ENCODE results near the gene ST8SIA5. TPM values are rescaled to one million over a fixed set of nuclear protein-coding genes. Genes with fewer than 3 reads are reported as not detected.

ST8SIA5 gene
- total and polyA plus RNA-seq, 2 donors: 0.19 to 0.95 TPM

DNA sequence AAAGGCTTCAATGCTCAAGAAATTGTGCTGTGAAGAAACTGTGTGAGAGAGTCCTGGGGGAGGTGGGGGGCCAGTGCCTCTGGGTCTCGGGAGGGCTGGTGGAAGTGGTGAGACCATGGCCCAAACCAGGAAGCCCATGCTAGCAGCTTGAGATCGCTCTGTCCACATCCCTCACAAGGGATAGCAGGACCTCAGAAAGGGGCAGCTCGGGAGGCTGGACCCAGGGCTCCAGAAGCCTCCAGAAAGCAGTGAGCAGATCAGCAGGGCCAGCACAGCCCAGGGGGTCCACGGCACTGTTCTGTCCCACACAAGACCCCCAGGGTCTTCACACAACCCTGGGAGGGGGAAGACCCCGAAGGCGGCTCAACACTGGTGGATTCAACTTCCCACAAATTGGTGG, 24.1 kb downstream of the ST8SIA5 start:
- no peaks in the 10 kb centered on the region for H3K4me1 ChIP-seq (ENCODE audit: insufficient read depth)
- H3K4me3 ChIP-seq (ENCODE audit: low read depth, low read length): no peak overlapping the region
- no peak overlapping the region for H3K27ac ChIP-seq (ENCODE audit: low read depth)
- H3K36me3 ChIP-seq (ENCODE audit: insufficient read depth): no peaks in the 10 kb centered on the region
- DNase-seq (ENCODE audit: extremely low spot score): no peak
- 92% methylated on average over 6 of the region's 6 CpGs for WGBS

GRCh38 chr18:46732201-46732600, 24.7 kb downstream of the ST8SIA5 start:
- Histone ChIP-seq H3K36me3 (ENCODE audit: insufficient read depth) (no peaks in the 10 kb centered on the region), H3K4me1 (ENCODE audit: insufficient read depth) (no peaks in the 10 kb centered on the region), H3K4me3 (ENCODE audit: low read depth, low read length) (no peak overlapping the region), H3K27ac (ENCODE audit: low read depth) (no peak overlapping the region)
- DNase-seq (ENCODE audit: extremely low spot score): no peak
- WGBS: 94% methylated on average over 2 of the region's 2 CpGs

- H3K4me3 ChIP-seq (ENCODE audit: low read depth, low read length): no peak overlapping the region
- WGBS: 88% methylated on average over 8 of the region's 8 CpGs
- no peak overlapping the region for H3K27ac ChIP-seq (ENCODE audit: low read depth)
- no peaks in the 10 kb centered on the region for H3K4me1 ChIP-seq (ENCODE audit: insufficient read depth)
- DNase-seq (ENCODE audit: extremely low spot score): no peak
- H3K36me3 ChIP-seq (ENCODE audit: insufficient read depth): no peaks in the 10 kb centered on the region
Observed at GRCh38 chr18:46731316-46731715, 25.5 kb downstream of the ST8SIA5 start.

DNA sequence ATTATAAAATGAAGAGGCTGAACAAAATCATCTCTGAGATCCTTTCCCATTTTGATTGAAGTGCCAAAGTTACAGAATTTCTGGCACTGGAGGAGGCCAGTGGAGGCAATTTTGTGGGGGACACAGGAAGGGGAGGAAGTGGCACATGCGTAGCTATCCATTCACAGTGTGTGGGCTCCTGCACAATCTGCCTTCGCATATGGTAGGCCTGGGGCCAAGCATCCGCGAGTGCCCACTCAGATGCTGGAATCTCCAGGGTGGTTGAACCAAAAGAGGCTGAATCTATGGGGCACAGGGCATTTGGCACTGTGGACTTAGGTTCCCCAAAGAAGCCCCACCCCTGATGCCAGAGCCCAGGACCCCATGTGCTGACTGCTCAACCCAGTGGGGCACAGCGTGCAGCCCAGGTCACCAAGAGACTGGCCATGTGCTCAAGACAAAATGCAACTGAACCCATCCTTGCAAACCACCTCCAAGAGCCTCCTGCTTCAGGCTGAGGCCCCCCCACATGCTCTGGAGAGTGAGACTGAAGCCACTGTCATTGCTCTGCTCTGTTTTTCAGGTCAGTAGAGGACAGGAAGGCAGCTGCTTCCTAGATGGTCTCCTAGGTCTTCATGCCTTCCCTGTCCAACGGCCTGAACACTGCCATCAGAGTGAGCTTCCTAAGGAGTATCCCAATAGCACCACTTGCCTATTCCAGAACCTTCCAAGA, 28.5 kb downstream of the ST8SIA5 start:
- H3K27ac ChIP-seq (ENCODE audit: low read depth): no peak overlapping the region
- no peak for DNase-seq (ENCODE audit: extremely low spot score)
- no peak overlapping the region for H3K4me3 ChIP-seq (ENCODE audit: low read depth, low read length)
- no peaks in the 10 kb centered on the region for H3K36me3 ChIP-seq (ENCODE audit: insufficient read depth)
- H3K4me1 ChIP-seq (ENCODE audit: insufficient read depth): no peaks in the 10 kb centered on the region
- WGBS: 91% methylated on average over 6 of the region's 6 CpGs

DNA sequence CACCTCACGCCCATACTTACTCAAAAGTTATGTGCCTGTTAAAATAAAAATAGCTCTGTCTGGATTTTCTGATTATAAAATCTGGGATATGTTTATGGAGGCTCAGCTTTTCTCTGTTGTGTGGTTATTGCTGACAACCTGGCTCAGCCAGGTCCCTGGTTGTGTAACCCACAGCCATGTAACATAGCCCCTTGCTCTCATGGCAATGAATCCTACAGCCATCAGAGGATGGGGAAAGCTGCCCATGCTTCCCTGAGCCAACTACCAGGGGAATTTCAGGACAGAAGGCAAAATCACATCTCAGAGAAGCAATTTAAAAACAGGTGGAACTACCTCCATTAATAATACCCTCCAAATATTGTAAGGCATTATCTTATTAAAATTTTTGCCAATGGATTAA, 29.7 kb downstream of the ST8SIA5 start:
- no peaks in the 10 kb centered on the region for H3K36me3 ChIP-seq (ENCODE audit: insufficient read depth)
- no peak for DNase-seq (ENCODE audit: extremely low spot score)
- no peaks in the 10 kb centered on the region for H3K4me1 ChIP-seq (ENCODE audit: insufficient read depth)
- no peak overlapping the region for H3K27ac ChIP-seq (ENCODE audit: low read depth)
- 70% methylated on average over 1 of the region's 1 CpG for WGBS
- H3K4me3 ChIP-seq (ENCODE audit: low read depth, low read length): no peak overlapping the region

DNA sequence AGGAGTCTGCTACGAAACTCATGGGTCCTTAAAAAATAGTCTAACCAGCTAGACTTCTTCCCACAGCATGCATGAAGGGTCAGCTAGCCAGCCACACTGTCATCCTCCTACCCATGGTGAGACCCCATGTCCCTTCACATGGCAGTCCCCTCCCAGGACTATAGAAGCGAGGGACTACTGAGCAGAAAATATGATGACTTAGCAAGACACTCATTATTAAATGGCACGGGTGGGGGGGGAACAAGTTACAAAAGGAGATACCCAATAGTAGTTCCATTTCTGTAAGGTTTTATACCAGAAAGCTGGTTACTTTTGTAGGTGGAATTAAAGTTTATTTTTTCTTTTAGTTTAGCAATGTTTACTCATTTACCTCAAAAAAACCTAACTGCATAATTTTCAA, 31.5 kb downstream of the ST8SIA5 start:
- H3K36me3 ChIP-seq (ENCODE audit: insufficient read depth): no peaks in the 10 kb centered on the region
- H3K4me1 ChIP-seq (ENCODE audit: insufficient read depth): no peaks in the 10 kb centered on the region
- no peak for DNase-seq (ENCODE audit: extremely low spot score)
- 91% methylated on average over 3 of the region's 3 CpGs for WGBS
- no peak overlapping the region for H3K27ac ChIP-seq (ENCODE audit: low read depth)
- no peak overlapping the region for H3K4me3 ChIP-seq (ENCODE audit: low read depth, low read length)

- 80% methylated on average over 4 of the region's 4 CpGs for WGBS
- no peak overlapping the region for H3K27ac ChIP-seq (ENCODE audit: low read depth)
- no peak for DNase-seq (ENCODE audit: extremely low spot score)
- no peak overlapping the region for H3K4me3 ChIP-seq (ENCODE audit: low read depth, low read length)
- no peaks in the 10 kb centered on the region for H3K4me1 ChIP-seq (ENCODE audit: insufficient read depth)
- H3K36me3 ChIP-seq (ENCODE audit: insufficient read depth): no peaks in the 10 kb centered on the region
Observed at GRCh38 chr18:46723856-46724415, 32.9 kb downstream of the ST8SIA5 start.

- no peaks in the 10 kb centered on the region for H3K36me3 ChIP-seq (ENCODE audit: insufficient read depth)
- no peak for DNase-seq (ENCODE audit: extremely low spot score)
- H3K4me3 ChIP-seq (ENCODE audit: low read depth, low read length): no peak overlapping the region
- no peak overlapping the region for H3K27ac ChIP-seq (ENCODE audit: low read depth)
- no peaks in the 10 kb centered on the region for H3K4me1 ChIP-seq (ENCODE audit: insufficient read depth)
- 74% methylated on average over 5 of the region's 5 CpGs for WGBS
Observed at GRCh38 chr18:46722051-46722450, 34.8 kb downstream of the ST8SIA5 start.

DNA sequence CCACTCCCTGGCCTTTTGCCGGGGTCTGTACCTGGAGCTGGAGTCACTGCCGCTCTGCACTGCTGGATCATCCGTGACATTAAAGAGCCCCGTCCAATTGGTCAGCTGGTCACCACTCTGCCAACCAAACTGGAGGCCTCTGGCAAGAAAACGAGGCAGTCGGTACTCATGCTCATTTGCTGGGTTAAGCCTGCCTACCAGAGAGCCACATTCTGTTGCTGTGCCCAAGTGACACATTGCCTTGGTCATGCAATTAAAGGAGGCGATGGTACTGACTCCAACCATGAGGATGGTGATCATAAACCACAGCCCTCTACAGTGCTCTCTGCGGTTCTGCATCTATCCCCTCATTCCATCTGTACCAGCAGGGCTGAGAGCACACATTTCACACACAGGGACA, 35.5 kb downstream of the ST8SIA5 start:
- DNase-seq (ENCODE audit: extremely low spot score): no peak
- 92% methylated on average over 8 of the region's 8 CpGs for WGBS
- Histone ChIP-seq H3K4me1 (ENCODE audit: insufficient read depth) (no peaks in the 10 kb centered on the region), H3K27ac (ENCODE audit: low read depth) (no peak overlapping the region), H3K4me3 (ENCODE audit: low read depth, low read length) (no peak overlapping the region), H3K36me3 (ENCODE audit: insufficient read depth) (no peaks in the 10 kb centered on the region)

DNA sequence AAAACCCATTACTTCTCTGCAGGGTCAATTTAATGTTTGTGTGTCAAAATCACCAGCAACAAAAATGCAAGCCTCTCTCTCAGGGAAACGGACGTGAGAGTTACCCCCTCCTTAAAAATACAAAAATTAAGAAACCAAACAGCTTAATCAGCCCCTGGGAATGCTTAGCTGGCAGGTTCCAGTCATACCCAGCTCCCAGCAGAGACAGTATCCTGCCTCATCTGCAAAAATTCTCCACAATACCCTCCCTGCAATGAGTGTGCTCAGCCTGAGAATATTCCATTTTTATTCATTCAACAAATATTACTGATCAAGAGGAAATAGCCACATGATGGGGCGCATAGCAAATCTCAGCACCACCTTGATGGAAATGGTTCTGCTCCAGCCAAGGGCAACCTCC, 36.3 kb downstream of the ST8SIA5 start:
- Histone ChIP-seq H3K27ac (ENCODE audit: low read depth) (no peak overlapping the region), H3K4me1 (ENCODE audit: insufficient read depth) (no peaks in the 10 kb centered on the region), H3K36me3 (ENCODE audit: insufficient read depth) (no peaks in the 10 kb centered on the region), H3K4me3 (ENCODE audit: low read depth, low read length) (no peak overlapping the region)
- 86% methylated on average over 3 of the region's 3 CpGs for WGBS
- DNase-seq (ENCODE audit: extremely low spot score): no peak

DNA sequence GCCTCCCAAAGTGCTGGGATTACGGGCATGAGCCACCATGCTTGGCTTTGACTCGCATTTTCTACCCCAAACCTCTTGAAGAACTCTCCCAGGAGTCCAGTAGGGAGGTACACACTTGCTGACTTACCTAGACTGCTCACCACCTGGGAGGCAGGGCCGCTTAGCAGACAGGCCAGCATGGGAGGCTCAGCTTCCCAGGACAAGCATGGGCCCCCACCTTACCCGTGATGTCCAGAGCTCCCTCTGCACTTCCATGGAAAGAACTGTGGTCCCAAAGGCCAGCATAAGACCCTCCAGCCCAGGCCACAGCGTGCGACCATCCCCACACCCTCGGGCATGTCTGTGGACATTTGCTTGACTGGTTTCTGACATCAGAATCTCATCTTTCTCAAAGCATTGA, 36.8 kb downstream of the ST8SIA5 start:
- Histone ChIP-seq H3K36me3 (ENCODE audit: insufficient read depth) (no peaks in the 10 kb centered on the region), H3K4me3 (ENCODE audit: low read depth, low read length) (no peak overlapping the region), H3K4me1 (ENCODE audit: insufficient read depth) (no peaks in the 10 kb centered on the region), H3K27ac (ENCODE audit: low read depth) (no peak overlapping the region)
- WGBS: 77% methylated on average over 7 of the region's 7 CpGs
- DNase-seq (ENCODE audit: extremely low spot score): no peak

DNA sequence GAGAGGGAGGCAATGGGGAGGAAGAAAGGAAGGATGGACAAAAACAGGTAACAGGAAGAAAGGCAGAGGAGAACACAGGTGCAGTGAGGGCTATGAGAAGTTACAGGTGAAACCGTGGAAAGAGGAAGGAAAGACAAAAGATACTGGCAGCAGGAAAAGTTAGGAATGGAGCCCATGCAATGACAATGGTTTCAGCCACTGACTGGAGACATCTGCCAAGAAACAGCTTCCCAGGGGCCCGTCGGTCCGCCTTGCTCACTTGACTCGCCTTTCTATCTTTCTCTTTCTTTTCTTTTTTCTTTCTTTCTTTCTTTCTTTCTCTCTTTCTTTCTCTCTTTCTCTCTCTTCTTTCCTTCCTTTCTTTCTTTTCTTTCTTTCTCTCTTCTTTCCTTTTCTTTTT, 37.5 kb downstream of the ST8SIA5 start:
- WGBS: 54% methylated on average over 5 of the region's 5 CpGs
- Histone ChIP-seq H3K27ac (ENCODE audit: low read depth) (no peak overlapping the region), H3K4me1 (ENCODE audit: insufficient read depth) (no peaks in the 10 kb centered on the region), H3K4me3 (ENCODE audit: low read depth, low read length) (no peak overlapping the region), H3K36me3 (ENCODE audit: insufficient read depth) (no peaks in the 10 kb centered on the region)
- no peak for DNase-seq (ENCODE audit: extremely low spot score)

DNA sequence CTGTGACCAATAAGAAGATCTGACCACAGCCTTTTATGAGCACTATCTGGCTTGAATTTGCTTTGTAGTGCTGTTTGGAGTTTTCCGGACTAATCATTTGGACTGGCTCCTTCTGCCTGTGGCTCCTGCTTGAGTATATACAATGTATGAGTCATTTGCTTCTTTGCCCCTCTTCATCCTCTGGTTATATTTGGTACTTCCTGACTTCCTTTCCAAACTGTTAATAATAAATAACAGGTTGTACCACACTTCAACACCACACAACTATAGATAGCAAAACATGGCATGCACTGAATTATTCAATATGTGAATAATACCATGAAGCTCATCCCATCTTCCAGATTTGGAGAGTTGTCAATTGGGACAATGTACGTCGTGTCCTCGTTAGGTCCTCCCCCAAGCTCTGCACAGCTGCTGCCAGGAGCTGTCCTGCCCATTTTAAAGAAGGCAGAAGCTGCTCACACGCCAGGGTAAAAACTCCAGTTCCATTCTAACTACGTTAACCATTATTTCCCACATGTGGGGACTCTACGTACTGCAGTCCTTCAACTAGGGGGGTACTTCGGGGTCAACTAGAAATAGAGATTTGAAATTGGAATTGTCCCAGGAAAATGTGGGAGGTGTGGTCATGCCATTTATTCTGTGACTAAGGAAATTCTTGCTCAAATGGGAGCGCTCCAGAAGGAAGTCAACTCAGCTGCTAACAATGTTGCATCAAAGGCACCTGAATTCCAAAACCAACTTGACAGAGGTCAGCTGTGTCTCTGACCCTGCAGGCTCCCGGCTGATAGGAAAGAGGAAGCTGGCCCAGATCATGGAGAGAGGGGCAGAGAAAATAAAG, 38.1 kb downstream of the ST8SIA5 start:
- no peak for DNase-seq (ENCODE audit: extremely low spot score)
- WGBS: 21% methylated on average over 10 of the region's 10 CpGs
- no peaks in the 10 kb centered on the region for H3K36me3 ChIP-seq (ENCODE audit: insufficient read depth)
- H3K27ac ChIP-seq (ENCODE audit: low read depth): no peak overlapping the region
- H3K4me1 ChIP-seq (ENCODE audit: insufficient read depth): no peaks in the 10 kb centered on the region
- no peak overlapping the region for H3K4me3 ChIP-seq (ENCODE audit: low read depth, low read length)

GRCh38 chr18:46716827-46717226, 40.0 kb downstream of the ST8SIA5 start:
- H3K27ac ChIP-seq (ENCODE audit: low read depth): no peak overlapping the region
- no peaks in the 10 kb centered on the region for H3K36me3 ChIP-seq (ENCODE audit: insufficient read depth)
- H3K4me3 ChIP-seq (ENCODE audit: low read depth, low read length): no peak overlapping the region
- WGBS: 89% methylated on average over 2 of the region's 2 CpGs
- no peak for DNase-seq (ENCODE audit: extremely low spot score)
- H3K4me1 ChIP-seq (ENCODE audit: insufficient read depth): no peaks in the 10 kb centered on the region
